ENCODE results near the gene EHMT1. TPM values are rescaled to one million over a fixed set of nuclear protein-coding genes. Genes with fewer than 3 reads are reported as not detected.
A peak's percentile ranks its signal among the peaks of the same experiment; 100 is the strongest.

Gene EHMT1
- total RNA-seq, 1 donor from 2014 or later, result 82.7 TPM

DNA sequence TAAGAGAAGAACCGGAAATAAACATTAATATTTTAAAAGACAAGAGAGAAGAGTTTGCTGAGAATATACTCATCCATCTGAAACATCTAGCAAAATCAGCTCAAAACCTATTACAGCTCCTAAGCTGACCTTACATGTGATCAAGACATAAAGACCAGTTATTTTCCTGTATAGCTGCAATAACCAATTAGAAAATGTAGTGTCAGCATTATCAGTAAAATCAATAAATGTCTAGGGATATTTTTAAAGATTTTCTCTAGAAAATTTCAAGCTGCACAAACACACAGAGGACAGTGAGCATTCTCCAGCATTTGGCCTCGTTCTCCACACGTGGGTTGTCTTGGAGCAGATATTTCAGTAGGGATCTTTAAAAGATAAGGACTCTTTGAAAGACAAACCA, 131.2 kb downstream of the EHMT1 start:
- no peaks in the 10 kb centered on the region for H3K9me3 ChIP-seq
- no peaks in the 10 kb centered on the region for H3K4me1 ChIP-seq
- no peak overlapping the region for H3K4me3 ChIP-seq
- H3K27me3 ChIP-seq, result no peaks in the 10 kb centered on the region
- intact Hi-C loops (cut with DNase I), result no loop called here
- no peak for DNase-seq
- H3K36me3 ChIP-seq, result peaks cover 64% of the 10 kb centered on the region
- ATAC-seq, result no peak
- no peak overlapping the region for H3K27ac ChIP-seq
- TF ChIP-seq, protein P1, sequence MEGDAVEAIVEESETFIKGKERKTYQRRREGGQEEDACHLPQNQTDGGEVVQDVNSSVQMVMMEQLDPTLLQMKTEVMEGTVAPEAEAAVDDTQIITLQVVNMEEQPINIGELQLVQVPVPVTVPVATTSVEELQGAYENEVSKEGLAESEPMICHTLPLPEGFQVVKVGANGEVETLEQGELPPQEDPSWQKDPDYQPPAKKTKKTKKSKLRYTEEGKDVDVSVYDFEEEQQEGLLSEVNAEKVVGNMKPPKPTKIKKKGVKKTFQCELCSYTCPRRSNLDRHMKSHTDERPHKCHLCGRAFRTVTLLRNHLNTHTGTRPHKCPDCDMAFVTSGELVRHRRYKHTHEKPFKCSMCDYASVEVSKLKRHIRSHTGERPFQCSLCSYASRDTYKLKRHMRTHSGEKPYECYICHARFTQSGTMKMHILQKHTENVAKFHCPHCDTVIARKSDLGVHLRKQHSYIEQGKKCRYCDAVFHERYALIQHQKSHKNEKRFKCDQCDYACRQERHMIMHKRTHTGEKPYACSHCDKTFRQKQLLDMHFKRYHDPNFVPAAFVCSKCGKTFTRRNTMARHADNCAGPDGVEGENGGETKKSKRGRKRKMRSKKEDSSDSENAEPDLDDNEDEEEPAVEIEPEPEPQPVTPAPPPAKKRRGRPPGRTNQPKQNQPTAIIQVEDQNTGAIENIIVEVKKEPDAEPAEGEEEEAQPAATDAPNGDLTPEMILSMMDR (IDR thresholded peaks at IDR 0.05), result no peak

GRCh38 chr9:137750566-137750965, 131.8 kb downstream of the EHMT1 start:
- TF ChIP-seq, protein P1 (IDR thresholded peaks at IDR 0.05), result no peak
- peaks cover 63% of the 10 kb centered on the region for H3K36me3 ChIP-seq

DNA sequence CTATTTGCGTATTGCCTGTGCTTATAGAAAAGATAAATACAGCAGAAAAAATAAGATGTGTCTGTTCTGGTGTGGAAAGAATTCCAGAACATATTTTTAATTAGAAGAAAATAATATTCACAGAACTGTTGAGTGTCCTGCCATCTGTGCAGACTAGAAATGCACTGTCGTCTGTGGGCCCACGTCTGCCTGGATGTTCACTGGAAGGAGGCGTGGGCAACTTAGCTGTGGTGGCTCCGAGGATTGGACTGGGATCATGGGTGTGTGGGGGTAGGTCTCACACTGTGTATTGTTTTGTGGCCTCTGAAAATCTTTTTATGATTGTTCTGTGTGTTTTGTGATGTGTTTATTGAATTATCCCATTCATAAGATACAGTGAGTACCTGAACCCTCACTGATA, 132.8 kb downstream of the EHMT1 start:
- ATAC-seq (no peak), DNase-seq (no peak)
- intact Hi-C loops (cut with DNase I), result no loop called here
- Histone ChIP-seq H3K9me3 (no peaks in the 10 kb centered on the region), H3K27me3 (no peaks in the 10 kb centered on the region), H3K27ac (no peak overlapping the region), H3K4me3 (no peak overlapping the region), H3K4me1 (no peaks in the 10 kb centered on the region), H3K36me3 (peaks cover 61% of the 10 kb centered on the region)
- TF ChIP-seq, protein P1 (IDR thresholded peaks at IDR 0.05), result no peak

More at GRCh38 chr9:137750566-137750965, 131.8 kb downstream of the EHMT1 start:
- no peaks in the 10 kb centered on the region for H3K9me3 ChIP-seq
- no peak overlapping the region for H3K4me3 ChIP-seq
- no peaks in the 10 kb centered on the region for H3K4me1 ChIP-seq
- intact Hi-C loops (cut with DNase I), result no loop called here
- H3K27ac ChIP-seq, result no peak overlapping the region
- H3K27me3 ChIP-seq, result no peaks in the 10 kb centered on the region
- no peak for DNase-seq
- no peak for ATAC-seq

DNA sequence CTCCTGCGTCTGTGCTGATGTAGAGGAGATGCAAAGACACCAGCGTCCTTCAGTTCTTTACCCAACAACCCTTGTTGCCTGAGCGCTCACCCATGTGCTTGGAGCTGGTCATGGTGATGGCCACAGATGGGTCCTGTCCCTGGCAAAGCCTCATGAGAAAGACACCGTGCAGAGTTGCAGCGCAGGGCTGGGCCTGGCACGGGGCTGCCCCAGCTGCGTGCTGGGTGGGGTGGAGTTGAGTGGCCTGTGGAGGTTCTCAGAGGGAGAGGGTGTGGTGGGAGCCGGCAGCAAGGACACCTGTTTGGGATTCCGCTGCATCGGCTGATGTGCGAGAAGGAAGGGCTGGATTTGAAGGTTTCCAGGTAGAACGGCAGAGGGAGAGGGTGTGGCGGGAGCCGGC, 133.6 kb downstream of the EHMT1 start:
- TF ChIP-seq, protein P1 (IDR thresholded peaks at IDR 0.05), result no peak
- ATAC-seq (no peak), DNase-seq (no peak)
- no peak overlapping the region for H3K4me3 ChIP-seq
- H3K9me3 ChIP-seq, result no peaks in the 10 kb centered on the region
- no peaks in the 10 kb centered on the region for H3K27me3 ChIP-seq
- H3K4me1 ChIP-seq, result no peaks in the 10 kb centered on the region
- H3K36me3 ChIP-seq, result peaks cover 57% of the 10 kb centered on the region
- intact Hi-C loops (cut with DNase I), result no loop called here
- no peak overlapping the region for H3K27ac ChIP-seq

- Histone ChIP-seq H3K9me3 (no peaks in the 10 kb centered on the region), H3K27ac (no peak overlapping the region), H3K4me1 (no peaks in the 10 kb centered on the region), H3K36me3 (peaks cover 60% of the 10 kb centered on the region), H3K4me3 (no peak overlapping the region), H3K27me3 (no peaks in the 10 kb centered on the region)
- TF ChIP-seq, protein P1 (IDR thresholded peaks at IDR 0.05), result no peak
- ATAC-seq (no peak), DNase-seq (peak; percentile 47)
- intact Hi-C loops (cut with DNase I), result no loop called here
Observed at GRCh38 chr9:137753192-137753765, 134.5 kb downstream of the EHMT1 start.

Data from upper lobe of right lung (tissue), 1 donor.